Astrocyte (in vitro differentiated cells and primary cell): Measurements from ENCODE around the gene IFT27.

Experiments
- CTCF ChIP-seq: IDR thresholded peaks from 2 replicates; pipeline ENCODE4 v1.5.1; 2011; ENCODE audit warnings: low read depth, mild to moderate bottlenecking, inconsistent platforms, low read length, moderate library complexity; ENCODE audit not compliant: insufficient read depth
- EZH2 ChIP-seq: IDR thresholded peaks from 2 replicates; pipeline ENCODE4 v1.6.1; 2012; ENCODE audit warnings: mild to moderate bottlenecking, low read length, inconsistent platforms; ENCODE audit not compliant: insufficient read depth

- TF ChIP-seq CTCF = no peak
- no peak for TF ChIP-seq EZH2
Measured at GRCh38 chr22:36744791-36745190, 31.1 kb downstream of the IFT27 start.
